ENCODE measurements around the gene CAPRIN2. TPM values are rescaled to one million over a fixed set of nuclear protein-coding genes. Genes with fewer than 3 reads are reported as not detected.

CAPRIN2 gene
- total and polyA plus RNA-seq, 2 experiments from 2014 or later: 36.5 to 41.3 TPM

- Histone ChIP-seq H3F3A (replicated peaks; ENCODE audit: low read depth) (peaks cover 3% of the 10 kb centered on the region; the same call in 1 of the 2 replicates), H3K4me3 (peak overlapping the region; percentile 78), H3K9me2 (ENCODE audit: insufficient read depth) (no peaks in the 10 kb centered on the region), H3K79me2 (replicated peaks; ENCODE audit: insufficient read depth) (peaks cover 59% of the 10 kb centered on the region), H3K4me1 (ENCODE audit: insufficient read depth) (peaks cover 37% of the 10 kb centered on the region), H3K27me3 (ENCODE audit: insufficient read depth) (no peaks in the 10 kb centered on the region), H2AFZ (no peak overlapping the region), H3K27ac (ENCODE audit: low read depth) (no peak overlapping the region), H3K36me3 (ENCODE audit: insufficient read depth) (no peaks in the 10 kb centered on the region), H3K4me2 (peak overlapping the region; percentile 93), H4K20me1 (replicated peaks; ENCODE audit: insufficient read depth) (peaks cover 21% of the 10 kb centered on the region)
- Mint-ChIP-seq H3K4me3 (peak overlapping the region; percentile 96), H3K4me1 (peaks cover 37% of the 10 kb centered on the region), H3K9me3 (no peaks in the 10 kb centered on the region), H3K36me3 (ENCODE audit: low read depth) (peaks cover under 1% of the 10 kb centered on the region; the same call in 1 of the 3 replicates), H3K27me3 (ENCODE audit: insufficient read depth, low read depth, poor library complexity) (peaks cover 4% of the 10 kb centered on the region), H3K27ac (peak overlapping the region; percentile 40; the same call in 1 of the 2 replicates)
- TF ChIP-seq, protein P1, sequence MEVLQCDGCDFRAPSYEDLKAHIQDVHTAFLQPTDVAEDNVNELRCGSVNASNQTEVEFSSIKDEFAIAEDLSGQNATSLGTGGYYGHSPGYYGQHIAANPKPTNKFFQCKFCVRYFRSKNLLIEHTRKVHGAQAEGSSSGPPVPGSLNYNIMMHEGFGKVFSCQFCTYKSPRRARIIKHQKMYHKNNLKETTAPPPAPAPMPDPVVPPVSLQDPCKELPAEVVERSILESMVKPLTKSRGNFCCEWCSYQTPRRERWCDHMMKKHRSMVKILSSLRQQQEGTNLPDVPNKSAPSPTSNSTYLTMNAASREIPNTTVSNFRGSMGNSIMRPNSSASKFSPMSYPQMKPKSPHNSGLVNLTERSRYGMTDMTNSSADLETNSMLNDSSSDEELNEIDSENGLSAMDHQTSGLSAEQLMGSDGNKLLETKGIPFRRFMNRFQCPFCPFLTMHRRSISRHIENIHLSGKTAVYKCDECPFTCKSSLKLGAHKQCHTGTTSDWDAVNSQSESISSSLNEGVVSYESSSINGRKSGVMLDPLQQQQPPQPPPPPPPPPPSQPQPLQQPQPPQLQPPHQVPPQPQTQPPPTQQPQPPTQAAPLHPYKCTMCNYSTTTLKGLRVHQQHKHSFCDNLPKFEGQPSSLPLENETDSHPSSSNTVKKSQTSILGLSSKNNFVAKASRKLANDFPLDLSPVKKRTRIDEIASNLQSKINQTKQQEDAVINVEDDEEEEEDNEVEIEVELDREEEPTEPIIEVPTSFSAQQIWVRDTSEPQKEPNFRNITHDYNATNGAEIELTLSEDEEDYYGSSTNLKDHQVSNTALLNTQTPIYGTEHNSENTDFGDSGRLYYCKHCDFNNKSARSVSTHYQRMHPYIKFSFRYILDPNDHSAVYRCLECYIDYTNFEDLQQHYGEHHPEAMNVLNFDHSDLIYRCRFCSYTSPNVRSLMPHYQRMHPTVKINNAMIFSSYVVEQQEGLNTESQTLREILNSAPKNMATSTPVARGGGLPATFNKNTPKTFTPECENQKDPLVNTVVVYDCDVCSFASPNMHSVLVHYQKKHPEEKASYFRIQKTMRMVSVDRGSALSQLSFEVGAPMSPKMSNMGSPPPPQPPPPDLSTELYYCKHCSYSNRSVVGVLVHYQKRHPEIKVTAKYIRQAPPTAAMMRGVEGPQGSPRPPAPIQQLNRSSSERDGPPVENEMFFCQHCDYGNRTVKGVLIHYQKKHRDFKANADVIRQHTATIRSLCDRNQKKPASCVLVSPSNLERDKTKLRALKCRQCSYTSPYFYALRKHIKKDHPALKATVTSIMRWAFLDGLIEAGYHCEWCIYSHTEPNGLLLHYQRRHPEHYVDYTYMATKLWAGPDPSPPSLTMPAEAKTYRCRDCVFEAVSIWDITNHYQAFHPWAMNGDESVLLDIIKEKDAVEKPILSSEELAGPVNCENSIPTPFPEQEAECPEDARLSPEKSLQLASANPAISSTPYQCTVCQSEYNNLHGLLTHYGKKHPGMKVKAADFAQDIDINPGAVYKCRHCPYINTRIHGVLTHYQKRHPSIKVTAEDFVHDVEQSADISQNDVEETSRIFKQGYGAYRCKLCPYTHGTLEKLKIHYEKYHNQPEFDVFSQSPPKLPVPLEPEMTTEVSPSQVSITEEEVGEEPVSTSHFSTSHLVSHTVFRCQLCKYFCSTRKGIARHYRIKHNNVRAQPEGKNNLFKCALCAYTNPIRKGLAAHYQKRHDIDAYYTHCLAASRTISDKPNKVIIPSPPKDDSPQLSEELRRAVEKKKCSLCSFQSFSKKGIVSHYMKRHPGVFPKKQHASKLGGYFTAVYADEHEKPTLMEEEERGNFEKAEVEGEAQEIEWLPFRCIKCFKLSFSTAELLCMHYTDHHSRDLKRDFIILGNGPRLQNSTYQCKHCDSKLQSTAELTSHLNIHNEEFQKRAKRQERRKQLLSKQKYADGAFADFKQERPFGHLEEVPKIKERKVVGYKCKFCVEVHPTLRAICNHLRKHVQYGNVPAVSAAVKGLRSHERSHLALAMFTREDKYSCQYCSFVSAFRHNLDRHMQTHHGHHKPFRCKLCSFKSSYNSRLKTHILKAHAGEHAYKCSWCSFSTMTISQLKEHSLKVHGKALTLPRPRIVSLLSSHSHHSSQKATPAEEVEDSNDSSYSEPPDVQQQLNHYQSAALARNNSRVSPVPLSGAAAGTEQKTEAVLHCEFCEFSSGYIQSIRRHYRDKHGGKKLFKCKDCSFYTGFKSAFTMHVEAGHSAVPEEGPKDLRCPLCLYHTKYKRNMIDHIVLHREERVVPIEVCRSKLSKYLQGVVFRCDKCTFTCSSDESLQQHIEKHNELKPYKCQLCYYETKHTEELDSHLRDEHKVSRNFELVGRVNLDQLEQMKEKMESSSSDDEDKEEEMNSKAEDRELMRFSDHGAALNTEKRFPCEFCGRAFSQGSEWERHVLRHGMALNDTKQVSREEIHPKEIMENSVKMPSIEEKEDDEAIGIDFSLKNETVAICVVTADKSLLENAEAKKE (CRISPR knock-in tag; IDR thresholded peaks at IDR 0.05): no peak
- TF ChIP-seq CTCF (conservative IDR thresholded peaks at IDR 0.05; ENCODE audit: low read depth in 2 of 2): peak; percentile 47 to 51
- DNase-seq (ENCODE audit: low spot score) (peak; percentile 68), ATAC-seq (peak; percentile 28)
Observed at GRCh38 chr12:30753233-30753632, 1.5 kb downstream of the CAPRIN2 start.

DNA sequence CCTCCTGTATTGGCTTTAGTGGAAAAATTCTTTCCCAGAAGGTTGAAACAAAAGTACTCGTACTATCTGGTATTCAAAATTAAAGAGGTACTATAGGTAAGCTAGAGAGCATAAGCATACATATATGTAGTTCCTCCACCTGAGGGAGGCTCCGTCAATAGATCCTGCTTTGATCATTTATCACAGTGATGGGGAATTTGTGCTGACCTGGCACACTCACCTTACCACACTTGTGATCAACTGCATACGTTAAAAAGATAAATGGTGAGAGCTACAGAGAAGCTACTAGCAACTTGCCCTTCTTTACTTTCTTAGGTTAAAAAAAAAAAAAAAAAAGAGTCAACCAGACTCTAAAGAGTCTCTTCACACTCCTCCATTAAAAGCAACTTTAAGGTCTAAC lies 2.5 kb downstream of the CAPRIN2 start:
- ATAC-seq (no peak), DNase-seq (ENCODE audit: low spot score) (no peak)
- no peaks in the 10 kb centered on the region for H3K9me3 Mint-ChIP-seq
- peaks cover 37% of the 10 kb centered on the region for H3K4me1 Mint-ChIP-seq
- Histone ChIP-seq H3K79me2 (replicated peaks; ENCODE audit: insufficient read depth) (peaks cover 68% of the 10 kb centered on the region), H3K4me2 (peak overlapping the region; percentile 93), H3K4me3 (peak overlapping the region; percentile 78), H4K20me1 (replicated peaks; ENCODE audit: insufficient read depth) (peaks cover 21% of the 10 kb centered on the region), H3K27me3 (ENCODE audit: insufficient read depth) (no peaks in the 10 kb centered on the region), H3F3A (replicated peaks; ENCODE audit: low read depth) (peaks cover 3% of the 10 kb centered on the region; the same call in 1 of the 2 replicates), H2AFZ (no peak overlapping the region), H3K4me1 (ENCODE audit: insufficient read depth) (peaks cover 37% of the 10 kb centered on the region), H3K27ac (ENCODE audit: low read depth) (no peak overlapping the region), H3K36me3 (ENCODE audit: insufficient read depth) (no peaks in the 10 kb centered on the region), H3K9me2 (ENCODE audit: insufficient read depth) (no peaks in the 10 kb centered on the region)
- no peak overlapping the region for H3K27ac Mint-ChIP-seq
- peaks cover 10% of the 10 kb centered on the region for H3K36me3 Mint-ChIP-seq (ENCODE audit: low read depth)
- peak overlapping the region; percentile 25 for H3K4me3 Mint-ChIP-seq
- H3K27me3 Mint-ChIP-seq (ENCODE audit: insufficient read depth, low read depth, poor library complexity): peaks cover 4% of the 10 kb centered on the region
- TF ChIP-seq, protein P2, sequence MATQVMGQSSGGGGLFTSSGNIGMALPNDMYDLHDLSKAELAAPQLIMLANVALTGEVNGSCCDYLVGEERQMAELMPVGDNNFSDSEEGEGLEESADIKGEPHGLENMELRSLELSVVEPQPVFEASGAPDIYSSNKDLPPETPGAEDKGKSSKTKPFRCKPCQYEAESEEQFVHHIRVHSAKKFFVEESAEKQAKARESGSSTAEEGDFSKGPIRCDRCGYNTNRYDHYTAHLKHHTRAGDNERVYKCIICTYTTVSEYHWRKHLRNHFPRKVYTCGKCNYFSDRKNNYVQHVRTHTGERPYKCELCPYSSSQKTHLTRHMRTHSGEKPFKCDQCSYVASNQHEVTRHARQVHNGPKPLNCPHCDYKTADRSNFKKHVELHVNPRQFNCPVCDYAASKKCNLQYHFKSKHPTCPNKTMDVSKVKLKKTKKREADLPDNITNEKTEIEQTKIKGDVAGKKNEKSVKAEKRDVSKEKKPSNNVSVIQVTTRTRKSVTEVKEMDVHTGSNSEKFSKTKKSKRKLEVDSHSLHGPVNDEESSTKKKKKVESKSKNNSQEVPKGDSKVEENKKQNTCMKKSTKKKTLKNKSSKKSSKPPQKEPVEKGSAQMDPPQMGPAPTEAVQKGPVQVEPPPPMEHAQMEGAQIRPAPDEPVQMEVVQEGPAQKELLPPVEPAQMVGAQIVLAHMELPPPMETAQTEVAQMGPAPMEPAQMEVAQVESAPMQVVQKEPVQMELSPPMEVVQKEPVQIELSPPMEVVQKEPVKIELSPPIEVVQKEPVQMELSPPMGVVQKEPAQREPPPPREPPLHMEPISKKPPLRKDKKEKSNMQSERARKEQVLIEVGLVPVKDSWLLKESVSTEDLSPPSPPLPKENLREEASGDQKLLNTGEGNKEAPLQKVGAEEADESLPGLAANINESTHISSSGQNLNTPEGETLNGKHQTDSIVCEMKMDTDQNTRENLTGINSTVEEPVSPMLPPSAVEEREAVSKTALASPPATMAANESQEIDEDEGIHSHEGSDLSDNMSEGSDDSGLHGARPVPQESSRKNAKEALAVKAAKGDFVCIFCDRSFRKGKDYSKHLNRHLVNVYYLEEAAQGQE (IDR thresholded peaks at IDR 0.05; ENCODE audit: unreplicated experiment): no peak
- TF ChIP-seq EZH2phosphoT487 (IDR thresholded peaks at IDR 0.05; ENCODE audit: unreplicated experiment) (no peak), CREB1 (CRISPR knock-in tag; IDR thresholded peaks at IDR 0.05; ENCODE audit: low read depth) (no peak), ZNF114 (CRISPR knock-in tag; IDR thresholded peaks at IDR 0.05) (no peak), CTCF (conservative IDR thresholded peaks at IDR 0.05; ENCODE audit: low read depth in 2 of 2) (no peak), ZNF331 (CRISPR knock-in tag; IDR thresholded peaks at IDR 0.05; ENCODE audit: low read depth) (no peak)
